Coronary artery (tissue), 2 donors: ENCODE data around the gene ANP32E.

ENCODE experiments used
- DNase-seq: peaks from one replicate; pipeline ENCODE4 v3.0.0-alpha.2; 2017; ENCODE audit warnings: low spot score
- H3K27ac ChIP-seq, 2 donors: fragments of 200-600 bp; sonication (generic); one replicate each; pipeline ENCODE4 v1.5.1; 2016 to 2019
- H3K4me3 ChIP-seq: fragments of 200-600 bp; sonication (generic); 2 replicates; pipeline ENCODE4 v1.5.1; 2016; ENCODE audit warnings: mild to moderate bottlenecking, moderate library complexity
- TF ChIP-seq, protein P1 (sequence below): fragments of 200-600 bp; sonication (generic); IDR thresholded peaks from one replicate; pipeline ENCODE4 v1.5.1; 2019; ENCODE audit warnings: antibody characterized with exemption

The ANP32E gene

DNA sequence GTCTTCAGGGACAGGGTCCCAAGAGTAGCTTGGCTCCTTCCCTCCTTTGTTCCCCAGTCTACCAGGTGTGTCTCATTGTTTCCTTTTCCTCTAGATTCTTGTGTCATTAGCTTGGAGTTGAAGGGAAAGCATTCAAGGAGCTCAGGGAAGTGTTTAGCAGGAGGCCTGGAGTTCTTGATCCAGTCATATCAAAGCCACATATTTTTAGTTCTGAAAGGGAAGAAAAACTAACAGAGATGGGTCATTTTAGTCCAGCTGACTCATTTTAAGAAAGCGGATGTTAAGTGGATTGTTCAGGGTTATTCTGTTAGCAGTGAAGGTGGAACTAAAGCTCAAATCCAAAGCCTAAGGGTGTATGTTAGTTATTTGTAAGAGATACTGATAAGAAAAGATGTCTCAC is 37.4 kb upstream of the ANP32E start:
- Histone ChIP-seq H3K4me3 (peak overlapping the region; percentile 60), H3K27ac (peak overlapping the region; percentile 62 to 75)
- no peak for DNase-seq
- TF ChIP-seq, protein P1, sequence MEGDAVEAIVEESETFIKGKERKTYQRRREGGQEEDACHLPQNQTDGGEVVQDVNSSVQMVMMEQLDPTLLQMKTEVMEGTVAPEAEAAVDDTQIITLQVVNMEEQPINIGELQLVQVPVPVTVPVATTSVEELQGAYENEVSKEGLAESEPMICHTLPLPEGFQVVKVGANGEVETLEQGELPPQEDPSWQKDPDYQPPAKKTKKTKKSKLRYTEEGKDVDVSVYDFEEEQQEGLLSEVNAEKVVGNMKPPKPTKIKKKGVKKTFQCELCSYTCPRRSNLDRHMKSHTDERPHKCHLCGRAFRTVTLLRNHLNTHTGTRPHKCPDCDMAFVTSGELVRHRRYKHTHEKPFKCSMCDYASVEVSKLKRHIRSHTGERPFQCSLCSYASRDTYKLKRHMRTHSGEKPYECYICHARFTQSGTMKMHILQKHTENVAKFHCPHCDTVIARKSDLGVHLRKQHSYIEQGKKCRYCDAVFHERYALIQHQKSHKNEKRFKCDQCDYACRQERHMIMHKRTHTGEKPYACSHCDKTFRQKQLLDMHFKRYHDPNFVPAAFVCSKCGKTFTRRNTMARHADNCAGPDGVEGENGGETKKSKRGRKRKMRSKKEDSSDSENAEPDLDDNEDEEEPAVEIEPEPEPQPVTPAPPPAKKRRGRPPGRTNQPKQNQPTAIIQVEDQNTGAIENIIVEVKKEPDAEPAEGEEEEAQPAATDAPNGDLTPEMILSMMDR = no peak

DNA sequence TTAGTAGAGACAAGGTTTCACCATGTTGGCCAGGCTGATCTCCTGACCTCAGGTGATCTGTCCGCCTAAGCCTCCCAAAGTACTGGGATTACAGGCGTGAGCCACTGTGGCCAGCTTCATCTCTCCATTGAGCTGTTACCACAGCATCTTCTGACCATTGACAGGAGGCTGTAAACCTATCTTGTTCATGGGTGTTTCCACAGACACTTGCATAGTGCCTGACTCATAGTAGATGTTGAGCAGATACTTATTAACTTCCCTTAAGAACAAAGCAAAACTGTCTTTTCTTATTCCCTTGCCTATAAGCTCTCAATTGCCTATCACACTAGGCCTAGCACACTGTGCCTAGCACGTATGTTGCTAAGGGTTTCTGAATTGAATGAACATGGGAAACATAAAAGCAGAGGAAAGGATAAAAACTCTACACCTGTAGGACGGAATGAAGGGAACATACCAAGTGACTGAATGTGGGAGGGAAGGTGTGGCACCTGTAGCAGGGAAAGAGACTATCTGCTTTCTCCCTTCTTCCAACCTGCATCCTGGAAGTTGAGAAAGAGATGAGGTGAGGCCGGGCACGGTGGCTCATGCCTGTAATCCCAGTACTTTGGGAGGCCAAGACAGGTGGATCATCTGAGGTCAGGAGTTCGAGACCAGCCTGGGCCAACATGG is 35.5 kb upstream of the ANP32E start:
- no peak for DNase-seq
- Histone ChIP-seq H3K4me3 (no peak overlapping the region), H3K27ac (peak overlapping the region; percentile 62 to 75)
- TF ChIP-seq, protein P1 = no peak

DNA sequence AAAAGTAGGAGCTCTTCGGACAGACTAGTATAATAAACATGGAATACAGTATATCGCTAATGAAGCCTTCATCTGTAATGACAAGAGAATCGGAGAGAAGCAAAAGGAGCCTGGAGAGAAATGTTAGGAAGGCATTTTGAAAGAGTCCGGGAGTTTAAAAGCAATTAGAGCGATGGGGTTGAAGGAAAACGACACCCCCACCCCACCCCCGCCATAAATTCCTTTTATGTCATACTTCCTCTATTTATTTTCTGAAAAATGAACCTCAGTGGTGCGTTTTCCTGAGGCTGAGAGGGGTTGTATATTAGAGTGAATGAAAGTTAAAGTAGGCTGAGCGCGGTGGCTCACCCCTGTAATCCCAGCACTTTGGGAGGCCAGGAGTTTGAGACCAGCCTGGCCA is 33.5 kb upstream of the ANP32E start:
- TF ChIP-seq, protein P1 = no peak
- H3K27ac ChIP-seq = peak overlapping the region; percentile 87 to 94
- no peak for DNase-seq
- H3K4me3 ChIP-seq = peak overlapping the region; percentile 93

DNA sequence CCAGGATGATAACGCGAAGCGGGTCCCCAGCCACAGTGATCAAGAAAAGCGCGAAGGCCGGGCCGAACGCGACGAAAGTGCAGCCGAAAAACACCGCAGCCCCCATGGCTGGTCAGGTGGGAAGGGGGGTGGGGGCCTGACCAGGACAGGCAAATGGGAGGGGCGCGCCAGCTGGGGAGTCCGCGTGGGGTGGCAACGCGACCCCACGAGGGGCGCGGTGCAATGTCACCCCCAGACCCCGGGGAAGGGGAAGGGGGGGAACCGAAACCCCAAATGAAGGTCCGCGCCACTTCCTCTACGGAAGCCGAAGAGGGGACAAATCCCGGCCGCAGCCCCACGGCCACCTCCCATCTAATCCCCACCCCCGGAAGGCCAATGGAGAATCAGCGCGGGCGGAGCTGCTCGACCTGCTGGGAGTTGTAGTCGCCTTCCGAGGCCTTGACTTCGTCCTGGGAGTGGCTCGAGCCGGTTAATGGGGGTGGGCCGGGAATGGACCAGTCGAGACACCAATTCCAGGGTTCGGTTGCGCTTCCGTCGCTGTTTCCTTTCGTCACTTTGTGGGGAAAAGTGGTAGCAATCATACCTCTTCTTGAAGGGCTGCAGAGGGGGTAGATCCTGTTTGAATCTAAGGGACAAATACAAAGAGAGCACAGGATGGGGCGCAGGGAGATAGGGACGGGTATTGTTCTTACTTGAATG is 32.9 kb upstream of the ANP32E start, which contains the start of gene APH1A:
APH1A (minus strand) TSS at position 312 of the 699 bp plus-strand sequence; CDS start at position 106, 206 bp downstream.
- Histone ChIP-seq H3K27ac (peak within 1 kb of the TSS; percentile 87 to 94), H3K4me3 (peak within 1 kb of the TSS; percentile 93)
- peak; percentile 98 for DNase-seq
- TF ChIP-seq, protein P1 = no peak

DNA sequence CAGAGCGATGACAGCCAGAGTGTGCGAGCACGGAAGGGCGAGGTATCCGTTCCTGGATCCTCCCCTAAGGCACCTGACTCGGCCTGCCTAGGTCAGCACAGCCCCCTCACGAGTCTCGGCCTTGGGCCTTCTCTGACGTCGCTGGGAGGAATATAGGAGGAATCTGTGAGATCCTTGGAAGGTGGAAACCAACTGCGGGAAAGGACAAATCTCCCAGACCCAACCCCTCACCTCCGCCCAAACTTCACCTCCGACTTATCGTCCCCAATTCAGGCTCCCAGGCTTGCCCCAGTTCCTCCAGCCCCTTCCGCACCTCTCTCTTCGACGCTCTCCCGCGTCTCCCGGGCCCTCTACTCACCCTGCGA is 32.4 kb upstream of the ANP32E start:
- no peak for DNase-seq
- Histone ChIP-seq H3K4me3 (peak overlapping the region; percentile 93), H3K27ac (peak overlapping the region; percentile 87 to 94)
- TF ChIP-seq, protein P1 = no peak

DNA sequence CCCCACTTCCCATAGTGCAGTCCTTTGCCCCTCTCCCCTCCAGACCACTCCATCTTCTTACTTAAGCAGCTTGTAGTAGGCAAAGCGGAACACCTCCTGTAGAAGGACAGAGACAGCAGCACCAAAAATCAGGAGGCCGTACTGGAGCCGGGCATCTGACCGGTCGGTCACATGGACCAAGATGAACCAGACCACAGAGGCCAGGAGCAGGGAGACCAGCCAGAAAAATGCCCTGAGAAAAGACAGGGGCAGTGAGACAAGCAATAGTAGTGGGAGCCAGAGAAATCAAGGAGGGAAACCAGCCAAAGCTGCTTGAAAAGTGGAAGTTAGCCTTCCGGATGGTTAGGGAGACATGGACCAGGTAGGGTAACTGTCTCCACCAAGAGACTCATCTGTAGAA is 32.0 kb upstream of the ANP32E start:
- TF ChIP-seq, protein P1 = no peak
- H3K27ac ChIP-seq = peak overlapping the region; percentile 87 to 94
- DNase-seq = no peak
- H3K4me3 ChIP-seq = peak overlapping the region; percentile 93

DNA sequence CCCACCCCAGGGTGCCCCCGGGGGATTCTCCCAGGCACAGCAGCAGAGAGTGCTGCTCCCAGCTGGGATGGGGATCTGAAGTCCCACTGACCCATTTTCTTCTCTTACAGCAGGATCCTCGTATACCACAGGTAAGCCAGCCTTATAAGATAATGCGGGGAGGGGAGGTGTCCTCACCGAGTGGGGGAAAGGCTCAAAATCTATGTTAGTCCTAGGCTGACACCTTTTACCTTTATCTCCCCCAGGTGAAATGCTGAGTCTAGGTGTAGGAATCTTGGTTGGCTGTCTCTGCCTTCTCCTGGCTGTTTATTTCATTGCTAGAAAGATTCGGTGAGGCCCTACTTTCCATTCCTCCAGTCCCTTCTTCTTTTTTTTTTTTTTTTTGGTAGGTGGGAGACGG is 27.6 kb upstream of the ANP32E start:
- TF ChIP-seq, protein P1 = no peak
- no peak for DNase-seq
- Histone ChIP-seq H3K4me3 (no peak overlapping the region), H3K27ac (no peak overlapping the region)
